Activated CD8-positive, alpha-beta T cell treated with anti-CD3 and anti-CD28 coated beads for 36 hours (primary cell): ENCODE measurements around the gene TMEM125. TPM values are rescaled to one million over a fixed set of nuclear protein-coding genes. Genes with fewer than 3 reads are reported as not detected.

Experiments used
- ATAC-seq: fragments of 200-7000 bp; cut with Tn5 transposase; one replicate; pipeline ENCODE4 v1.10.0; 2021; ENCODE audit warnings: mild to moderate bottlenecking, moderate library complexity
- CTCF ChIA-PET: fragments of 350-600 bp; sonication (Branson Sonifier 250); formaldehyde crosslinking; loops from one replicate; lab custom pipeline; 2021; ENCODE audit warnings: antibody characterized with exemption; lab: Charles Lee
- POLR2A ChIA-PET: fragments of 350-600 bp; sonication (Branson Sonifier 250); formaldehyde crosslinking; loops from one replicate; lab custom pipeline; 2021; ENCODE audit warnings: antibody characterized with exemption; lab: Charles Lee
- DNase-seq: peaks from one replicate; pipeline ENCODE4 v3.0.0-alpha.2; 2020
- H3K27ac Mint-ChIP-seq: one replicate; pipeline ENCODE4 v1.8.0; 2021; ENCODE audit warnings: mild to moderate bottlenecking, mixed read lengths
- H3K27me3 Mint-ChIP-seq: one replicate; pipeline ENCODE4 v1.8.0; 2021; ENCODE audit warnings: mixed read lengths
- H3K36me3 Mint-ChIP-seq: one replicate; pipeline ENCODE4 v1.8.0; 2021; ENCODE audit warnings: low read depth, mixed read lengths
- H3K4me1 Mint-ChIP-seq: one replicate; pipeline ENCODE4 v1.8.0; 2021; ENCODE audit warnings: low read depth, mixed read lengths
- H3K4me3 Mint-ChIP-seq: one replicate; pipeline ENCODE4 v1.8.0; 2021; ENCODE audit warnings: mild to moderate bottlenecking, moderate library complexity, mixed read lengths
- H3K9me3 Mint-ChIP-seq: one replicate; pipeline ENCODE4 v1.8.0; 2021; ENCODE audit warnings: mixed read lengths
- intact Hi-C: fragments of 100-400 bp; cut with micrococcal nuclease; formaldehyde crosslinking; loops from one replicate; pipeline ENCODE4 v1.10.0; 2022
- total RNA-seq, 2 experiments: library from RNA; stranded (reverse); gene quantifications; one replicate each; pipeline ENCODE4 v1.2.3, GENCODE V29; 2021
- TF ChIP-seq, protein P1 (sequence below): fragments of 200-600 bp; IDR thresholded peaks from one replicate; pipeline ENCODE4 v1.8.0; 2022; ENCODE audit warnings: antibody characterized with exemption, mild to moderate bottlenecking

TMEM125 gene
- total RNA-seq, 2 experiments from 2014 or later = 0.81 TPM; not detected in 1

DNA sequence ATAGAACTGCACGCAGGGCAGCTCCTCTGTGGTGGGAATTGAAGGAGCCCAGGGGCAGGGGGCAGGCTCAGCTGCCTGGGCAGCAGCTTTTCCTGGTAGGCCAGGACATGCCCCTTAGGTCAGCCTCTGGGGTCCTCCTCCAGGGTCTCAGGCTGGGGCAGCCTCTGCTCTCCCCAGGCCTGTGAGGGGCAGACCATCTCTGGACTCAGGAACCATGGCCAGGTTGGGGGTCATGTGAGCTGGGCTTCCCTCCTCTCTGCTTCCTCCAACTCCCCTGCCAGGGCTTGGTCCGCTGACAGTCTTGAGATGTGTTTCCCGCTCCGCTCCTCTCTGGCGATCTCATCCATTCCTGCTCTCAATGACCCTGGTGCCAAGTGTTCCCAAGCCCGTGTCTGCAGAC, 9.9 kb downstream of the TMEM125 start:
- ChIA-PET POLR2A (no interaction called here), CTCF (interaction anchor here (1.1 kb wide), 1 partner anchor 51 kb away, joined by 3 read pairs; no protein-coding TSS in a partner anchor)
- Mint-ChIP-seq H3K9me3 (peaks cover 3% of the 10 kb centered on the region), H3K27me3 (peaks cover 1% of the 10 kb centered on the region), H3K36me3 (peaks cover 2% of the 10 kb centered on the region), H3K27ac (no peak overlapping the region), H3K4me1 (peaks cover 5% of the 10 kb centered on the region), H3K4me3 (no peak overlapping the region)
- intact Hi-C loops = no loop called here
- ATAC-seq (no peak), DNase-seq (no peak)
- TF ChIP-seq, protein P1, sequence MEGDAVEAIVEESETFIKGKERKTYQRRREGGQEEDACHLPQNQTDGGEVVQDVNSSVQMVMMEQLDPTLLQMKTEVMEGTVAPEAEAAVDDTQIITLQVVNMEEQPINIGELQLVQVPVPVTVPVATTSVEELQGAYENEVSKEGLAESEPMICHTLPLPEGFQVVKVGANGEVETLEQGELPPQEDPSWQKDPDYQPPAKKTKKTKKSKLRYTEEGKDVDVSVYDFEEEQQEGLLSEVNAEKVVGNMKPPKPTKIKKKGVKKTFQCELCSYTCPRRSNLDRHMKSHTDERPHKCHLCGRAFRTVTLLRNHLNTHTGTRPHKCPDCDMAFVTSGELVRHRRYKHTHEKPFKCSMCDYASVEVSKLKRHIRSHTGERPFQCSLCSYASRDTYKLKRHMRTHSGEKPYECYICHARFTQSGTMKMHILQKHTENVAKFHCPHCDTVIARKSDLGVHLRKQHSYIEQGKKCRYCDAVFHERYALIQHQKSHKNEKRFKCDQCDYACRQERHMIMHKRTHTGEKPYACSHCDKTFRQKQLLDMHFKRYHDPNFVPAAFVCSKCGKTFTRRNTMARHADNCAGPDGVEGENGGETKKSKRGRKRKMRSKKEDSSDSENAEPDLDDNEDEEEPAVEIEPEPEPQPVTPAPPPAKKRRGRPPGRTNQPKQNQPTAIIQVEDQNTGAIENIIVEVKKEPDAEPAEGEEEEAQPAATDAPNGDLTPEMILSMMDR = no peak

DNA sequence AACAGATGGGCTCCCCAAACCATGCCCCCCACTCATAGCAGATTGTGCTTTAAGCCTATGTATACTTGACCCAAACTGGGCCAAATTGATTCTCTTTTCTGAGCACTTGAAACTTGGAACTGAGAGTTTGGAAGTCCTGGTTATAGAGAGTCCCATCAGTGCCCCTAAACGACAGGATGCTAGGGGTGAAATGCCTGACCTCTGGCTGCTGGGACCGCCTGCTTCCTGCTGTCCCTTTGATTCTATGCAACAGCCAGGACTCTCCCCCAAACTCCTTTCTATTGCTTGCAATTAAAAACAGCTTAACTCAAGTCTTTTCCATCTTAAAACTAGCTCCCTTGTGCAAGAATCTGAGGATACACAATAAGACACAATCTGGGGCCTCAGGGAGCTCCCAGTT, 10.9 kb downstream of the TMEM125 start:
- ChIA-PET POLR2A (no interaction called here), CTCF (no interaction called here)
- no peaks in the 10 kb centered on the region for H3K9me3 Mint-ChIP-seq
- H3K27ac Mint-ChIP-seq = no peak overlapping the region
- DNase-seq = no peak
- H3K27me3 Mint-ChIP-seq = peaks cover 1% of the 10 kb centered on the region
- intact Hi-C loops = no loop called here
- ATAC-seq = no peak
- TF ChIP-seq, protein P1 = no peak
- H3K4me1 Mint-ChIP-seq = no peaks in the 10 kb centered on the region
- H3K36me3 Mint-ChIP-seq = no peaks in the 10 kb centered on the region
- H3K4me3 Mint-ChIP-seq = no peak overlapping the region

DNA sequence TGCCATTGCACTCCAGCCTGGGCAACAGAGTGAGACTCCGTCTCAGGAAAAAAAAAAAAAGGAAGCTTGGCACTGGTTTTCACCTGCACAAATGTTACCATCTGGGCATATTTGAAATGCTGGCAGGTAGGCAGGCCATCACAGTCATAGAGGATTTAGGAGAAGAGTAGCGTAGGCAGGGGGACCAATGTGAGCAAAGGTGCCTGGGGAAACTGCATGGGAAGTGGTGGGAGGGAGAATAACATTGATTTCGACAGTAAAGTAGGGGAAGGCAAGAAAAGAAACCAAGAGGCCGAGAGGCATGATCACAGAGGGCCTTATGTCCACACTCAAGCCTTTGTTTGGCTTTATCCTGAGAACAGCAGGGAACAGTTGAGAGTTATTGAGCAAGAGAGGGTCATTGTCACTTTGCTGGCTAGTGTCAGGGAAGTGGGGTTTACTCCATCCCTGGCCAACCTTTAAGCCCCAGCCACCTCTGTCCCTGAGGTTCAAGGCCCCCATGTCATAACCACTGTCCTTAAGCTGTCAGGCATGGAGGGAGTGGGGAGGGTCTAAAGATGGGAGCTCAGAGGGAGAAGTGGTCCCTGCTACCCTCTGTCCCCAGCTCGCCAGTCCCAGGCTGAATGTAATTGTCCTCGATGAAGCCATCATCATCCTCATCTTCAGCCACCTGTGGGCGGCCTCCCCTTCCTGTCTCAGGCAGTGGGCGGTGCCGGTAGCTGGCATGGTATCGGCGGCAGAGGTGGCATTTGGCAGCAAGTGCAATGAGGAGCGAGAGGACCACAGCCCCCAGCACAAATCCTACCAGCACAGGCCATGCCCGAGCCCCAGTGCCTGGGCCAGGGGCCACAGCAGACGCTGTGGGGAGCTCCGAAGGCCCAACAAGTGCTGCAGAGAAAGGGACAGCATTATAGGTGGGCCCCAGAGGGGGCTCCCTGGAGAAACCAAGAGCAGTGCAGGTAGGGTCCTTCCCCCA, 12.7 kb downstream of the TMEM125 start:
- Mint-ChIP-seq H3K27me3 (peaks cover 3% of the 10 kb centered on the region), H3K9me3 (no peaks in the 10 kb centered on the region), H3K36me3 (no peaks in the 10 kb centered on the region), H3K4me1 (no peaks in the 10 kb centered on the region), H3K4me3 (no peak overlapping the region), H3K27ac (no peak overlapping the region)
- ChIA-PET CTCF (no interaction called here), POLR2A (no interaction called here)
- TF ChIP-seq, protein P1 = no peak
- intact Hi-C loops = no loop called here
- ATAC-seq (no peak), DNase-seq (no peak)

DNA sequence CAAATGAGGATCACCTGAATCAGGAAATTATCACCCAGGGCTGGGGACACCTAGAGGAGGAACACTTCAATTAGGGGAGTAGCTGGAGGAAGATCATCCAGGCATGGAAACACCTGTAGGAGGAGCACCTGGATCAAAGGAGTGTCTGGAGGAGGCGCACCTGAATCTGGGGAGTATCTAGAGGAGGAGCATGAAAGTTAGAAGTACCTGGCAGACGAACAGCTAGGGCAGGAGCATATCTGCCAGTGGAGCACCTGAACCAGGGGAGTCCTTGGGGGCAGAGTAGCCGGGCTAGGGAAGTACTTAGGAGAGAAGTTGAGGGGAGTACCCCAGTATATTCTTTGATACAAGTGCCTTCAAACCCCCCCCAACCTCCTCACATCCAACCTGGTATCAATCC, 14.3 kb downstream of the TMEM125 start:
- CTCF ChIA-PET = no interaction called here

More for the DNA sequence above, 14.3 kb downstream of the TMEM125 start:
- POLR2A ChIA-PET = no interaction called here
- Mint-ChIP-seq H3K4me3 (no peak overlapping the region), H3K36me3 (no peaks in the 10 kb centered on the region), H3K4me1 (no peaks in the 10 kb centered on the region), H3K27me3 (peaks cover 5% of the 10 kb centered on the region), H3K27ac (no peak overlapping the region), H3K9me3 (no peaks in the 10 kb centered on the region)
- intact Hi-C loops = no loop called here
- DNase-seq = no peak
- TF ChIP-seq, protein P1 = no peak
- ATAC-seq = no peak
